ENCODE measurements around the gene TSPAN1. TPM values are rescaled to one million over a fixed set of nuclear protein-coding genes. Genes with fewer than 3 reads are reported as not detected.
A peak's percentile ranks its signal among the peaks of the same experiment; 100 is the strongest.

TSPAN1 gene
- total RNA-seq, 2 experiments from 2014 or later, result not detected

GRCh38 chr1:46168477-46168876 is 6.4 kb upstream of the TSPAN1 start:
- Mint-ChIP-seq H3K36me3 (ENCODE audit: low read depth) (no peaks in the 10 kb centered on the region), H3K27ac (no peak overlapping the region), H3K9me3 (no peaks in the 10 kb centered on the region), H3K27me3 (ENCODE audit: low read depth) (peaks cover 4% of the 10 kb centered on the region), H3K4me1 (ENCODE audit: low read depth) (peaks cover 14% of the 10 kb centered on the region), H3K4me3 (no peak overlapping the region)
- intact Hi-C loops (cut with micrococcal nuclease), result no loop called here
- CTCF ChIA-PET, result interaction anchor here (0.6 kb wide), 2 partner anchors 13 to 609 kb away, joined by 3 to 4 read pairs; no protein-coding TSS in a partner anchor
- DNase-seq, result no peak

- no peak for DNase-seq
- Mint-ChIP-seq H3K27me3 (ENCODE audit: low read depth) (peaks cover 4% of the 10 kb centered on the region), H3K4me1 (ENCODE audit: low read depth) (peaks cover 14% of the 10 kb centered on the region), H3K36me3 (ENCODE audit: low read depth) (no peaks in the 10 kb centered on the region), H3K4me3 (no peak overlapping the region), H3K27ac (no peak overlapping the region), H3K9me3 (no peaks in the 10 kb centered on the region)
- intact Hi-C loops (cut with micrococcal nuclease), result no loop called here
- CTCF ChIA-PET, result interaction anchor here (1.3 to 1.5 kb wide), 2 partner anchors 14 to 131 kb away, joined by 3 read pairs; no protein-coding TSS in a partner anchor
Measured at GRCh38 chr1:46169811-46170454, 5.0 kb upstream of the TSPAN1 start.

GRCh38 chr1:46171351-46171750 is 3.5 kb upstream of the TSPAN1 start:
- Mint-ChIP-seq H3K4me1 (ENCODE audit: low read depth) (peaks cover 12% of the 10 kb centered on the region), H3K9me3 (no peaks in the 10 kb centered on the region), H3K27me3 (ENCODE audit: low read depth) (peaks cover 4% of the 10 kb centered on the region), H3K27ac (no peak overlapping the region), H3K36me3 (ENCODE audit: low read depth) (no peaks in the 10 kb centered on the region), H3K4me3 (no peak overlapping the region)
- CTCF ChIA-PET, result no interaction called here
- intact Hi-C loops (cut with micrococcal nuclease), result no loop called here
- no peak for DNase-seq

GRCh38 chr1:46171871-46172270 is 3.0 kb upstream of the TSPAN1 start:
- no peaks in the 10 kb centered on the region for H3K36me3 Mint-ChIP-seq (ENCODE audit: low read depth)
- no peak overlapping the region for H3K27ac Mint-ChIP-seq
- intact Hi-C loops (cut with micrococcal nuclease), result no loop called here
- no peak overlapping the region for H3K4me3 Mint-ChIP-seq
- H3K4me1 Mint-ChIP-seq (ENCODE audit: low read depth), result peaks cover 8% of the 10 kb centered on the region
- DNase-seq, result no peak
- peaks cover 4% of the 10 kb centered on the region for H3K27me3 Mint-ChIP-seq (ENCODE audit: low read depth)
- CTCF ChIA-PET, result interaction anchor here (0.6 to 0.9 kb wide), 3 partner anchors 11 to 701 kb away, joined by 3 read pairs; no protein-coding TSS in a partner anchor
- H3K9me3 Mint-ChIP-seq, result no peaks in the 10 kb centered on the region

GRCh38 chr1:46172321-46172720 is 2.6 kb upstream of the TSPAN1 start:
- CTCF ChIA-PET, result interaction anchor here (0.6 to 0.9 kb wide), 3 partner anchors 11 to 701 kb away, joined by 3 read pairs; no protein-coding TSS in a partner anchor
- peaks cover 4% of the 10 kb centered on the region for H3K27me3 Mint-ChIP-seq (ENCODE audit: low read depth)
- no peaks in the 10 kb centered on the region for H3K36me3 Mint-ChIP-seq (ENCODE audit: low read depth)
- H3K9me3 Mint-ChIP-seq, result no peaks in the 10 kb centered on the region
- no peak for DNase-seq
- intact Hi-C loops (cut with micrococcal nuclease), result no loop called here
- H3K4me1 Mint-ChIP-seq (ENCODE audit: low read depth), result peaks cover 3% of the 10 kb centered on the region
- H3K4me3 Mint-ChIP-seq, result no peak overlapping the region
- H3K27ac Mint-ChIP-seq, result no peak overlapping the region

- no peak overlapping the region for H3K4me3 Mint-ChIP-seq
- H3K36me3 Mint-ChIP-seq (ENCODE audit: low read depth), result no peaks in the 10 kb centered on the region
- H3K27ac Mint-ChIP-seq, result no peak overlapping the region
- H3K4me1 Mint-ChIP-seq (ENCODE audit: low read depth), result no peaks in the 10 kb centered on the region
- no peaks in the 10 kb centered on the region for H3K27me3 Mint-ChIP-seq (ENCODE audit: low read depth)
- intact Hi-C loops (cut with micrococcal nuclease), result no loop called here
- no peak for DNase-seq
- CTCF ChIA-PET, result interaction anchor here (1.5 kb wide), 1 partner anchor 137 kb away, joined by 5 read pairs; no protein-coding TSS in a partner anchor
- H3K9me3 Mint-ChIP-seq, result no peaks in the 10 kb centered on the region
Measured at GRCh38 chr1:46173361-46173856, 1.5 kb upstream of the TSPAN1 start.

GRCh38 chr1:46175243-46175642 is 356 bp downstream of the TSPAN1 start:
- Mint-ChIP-seq H3K4me3 (no peak overlapping the region), H3K27ac (no peak overlapping the region), H3K9me3 (no peaks in the 10 kb centered on the region), H3K36me3 (ENCODE audit: low read depth) (no peaks in the 10 kb centered on the region), H3K4me1 (ENCODE audit: low read depth) (no peaks in the 10 kb centered on the region), H3K27me3 (ENCODE audit: low read depth) (no peaks in the 10 kb centered on the region)
- intact Hi-C loops (cut with micrococcal nuclease), result loop anchor here (5.0 kb wide), 1 partner anchor 663 kb away; no protein-coding TSS in a partner anchor
- CTCF ChIA-PET, result no interaction called here
- peak; percentile 14 for DNase-seq

- Mint-ChIP-seq H3K27me3 (ENCODE audit: low read depth) (no peaks in the 10 kb centered on the region), H3K4me1 (ENCODE audit: low read depth) (no peaks in the 10 kb centered on the region), H3K36me3 (ENCODE audit: low read depth) (no peaks in the 10 kb centered on the region), H3K27ac (no peak within 1 kb of the TSS), H3K4me3 (no peak within 1 kb of the TSS), H3K9me3 (no peaks in the 10 kb centered on the region)
- intact Hi-C loops (cut with micrococcal nuclease), result loop anchor here (5.0 kb wide), 1 partner anchor 664 kb away; no protein-coding TSS in a partner anchor
- CTCF ChIA-PET, result interaction anchor here (2.3 to 9.7 kb wide), 2 partner anchors 9 to 140 kb away, joined by 7 to 98 read pairs; no protein-coding TSS in a partner anchor
- no peak for DNase-seq
Measured at GRCh38 chr1:46176211-46176865, 1.5 kb downstream of the TSPAN1 start, which contains the start of gene P3R3URF. P3R3URF (minus strand) TSS chr1:46176488; CDS start chr1:46176471, 17 bp downstream.

GRCh38 chr1:46179138-46180081 is 4.5 kb downstream of the TSPAN1 start:
- intact Hi-C loops (cut with micrococcal nuclease), result loop anchor here (1.0 to 10.0 kb wide), 5 partner anchors 44 to 667 kb away; partner anchors contain the start of genes IPP and NASP
- H3K36me3 Mint-ChIP-seq (ENCODE audit: low read depth), result no peaks in the 10 kb centered on the region
- H3K9me3 Mint-ChIP-seq, result no peaks in the 10 kb centered on the region
- CTCF ChIA-PET, result interaction anchor here (0.6 to 9.7 kb wide), 14 partner anchors 12 to 831 kb away, joined by 3 to 98 read pairs (median 3); partner anchors contain the start of gene PIK3R3
- no peak overlapping the region for H3K27ac Mint-ChIP-seq
- H3K4me3 Mint-ChIP-seq, result no peak overlapping the region
- no peaks in the 10 kb centered on the region for H3K27me3 Mint-ChIP-seq (ENCODE audit: low read depth)
- peak; percentile 82 for DNase-seq
- peaks cover 8% of the 10 kb centered on the region for H3K4me1 Mint-ChIP-seq (ENCODE audit: low read depth)

- DNase-seq, result peak; percentile 30
- no peak overlapping the region for H3K27ac Mint-ChIP-seq
- no peaks in the 10 kb centered on the region for H3K36me3 Mint-ChIP-seq (ENCODE audit: low read depth)
- H3K9me3 Mint-ChIP-seq, result no peaks in the 10 kb centered on the region
- H3K4me3 Mint-ChIP-seq, result no peak overlapping the region
- intact Hi-C loops (cut with micrococcal nuclease), result loop anchor here (10.0 kb wide), 2 partner anchors 425 to 595 kb away; partner anchors contain the start of genes IPP and NASP
- H3K4me1 Mint-ChIP-seq (ENCODE audit: low read depth), result peaks cover 15% of the 10 kb centered on the region
- CTCF ChIA-PET, result interaction anchor here (0.8 to 9.7 kb wide), 10 partner anchors 15 to 144 kb away, joined by 3 to 98 read pairs (median 4); partner anchors contain the start of gene PIK3R3
- no peaks in the 10 kb centered on the region for H3K27me3 Mint-ChIP-seq (ENCODE audit: low read depth)
Measured at GRCh38 chr1:46180082-46180616, 5.3 kb downstream of the TSPAN1 start.
